Vagina (tissue), 2 donors: ENCODE data around the gene UNC5B.

Source experiments
- POLR2AphosphoS5 ChIP-seq, 2 donors: sonication (generic); formaldehyde crosslinking; IDR thresholded peaks; one replicate each; pipeline ENCODE4 v1.9.0; 2017; ENCODE audit warnings: antibody characterized with exemption in 2 of 2, mild to moderate bottlenecking in 2 of 2, low read depth in 1 of 2; ENCODE audit not compliant: insufficient read depth in 1 of 2
- TF ChIP-seq, protein P1 (sequence below), 3 experiments: fragments of 450-650 bp in 2 of 3; fragments of 200-600 bp in 1 of 3; sonication (generic) in 1 of 3; IDR thresholded peaks; one replicate each; pipeline ENCODE4 v1.5.1; 2017 to 2019; ENCODE audit warnings: antibody characterized with exemption in 3 of 3, mild to moderate bottlenecking in 2 of 3, moderate library complexity in 2 of 3

DNA sequence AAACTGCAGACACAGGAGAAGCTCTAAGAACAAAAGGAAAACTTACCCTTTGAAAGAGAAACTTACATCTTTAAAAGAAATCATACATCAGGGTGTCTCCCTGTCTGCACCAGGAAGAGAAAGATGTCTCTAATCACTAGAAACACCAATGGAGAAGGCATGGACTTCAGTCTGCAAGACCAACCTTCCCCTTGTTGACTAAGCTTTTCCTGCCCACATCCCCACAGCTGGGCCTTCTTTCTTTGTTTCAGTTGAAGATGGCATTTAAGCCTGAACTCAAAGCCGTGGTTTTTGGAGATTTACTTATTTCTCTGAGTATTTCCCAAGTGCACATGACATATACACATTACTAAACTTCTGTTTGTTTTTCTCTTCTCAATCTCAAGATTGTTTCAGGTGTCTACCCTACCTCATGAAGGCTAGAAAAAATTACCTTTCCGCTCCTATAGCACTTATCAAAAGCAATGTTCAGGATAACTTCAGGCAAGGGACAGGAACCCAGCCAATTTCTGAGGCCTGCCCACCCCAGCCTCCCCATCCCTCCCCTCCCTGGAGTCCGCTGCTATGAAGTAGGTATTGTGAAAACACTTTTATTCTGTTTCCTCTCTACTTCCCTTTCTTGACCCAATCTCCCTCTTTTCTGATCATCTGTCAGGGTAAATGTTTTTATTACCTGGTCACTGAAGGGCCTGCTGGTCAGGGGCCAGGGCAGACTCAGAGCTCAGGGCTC is 103.9 kb downstream of the UNC5B start:
- TF ChIP-seq, protein P1, sequence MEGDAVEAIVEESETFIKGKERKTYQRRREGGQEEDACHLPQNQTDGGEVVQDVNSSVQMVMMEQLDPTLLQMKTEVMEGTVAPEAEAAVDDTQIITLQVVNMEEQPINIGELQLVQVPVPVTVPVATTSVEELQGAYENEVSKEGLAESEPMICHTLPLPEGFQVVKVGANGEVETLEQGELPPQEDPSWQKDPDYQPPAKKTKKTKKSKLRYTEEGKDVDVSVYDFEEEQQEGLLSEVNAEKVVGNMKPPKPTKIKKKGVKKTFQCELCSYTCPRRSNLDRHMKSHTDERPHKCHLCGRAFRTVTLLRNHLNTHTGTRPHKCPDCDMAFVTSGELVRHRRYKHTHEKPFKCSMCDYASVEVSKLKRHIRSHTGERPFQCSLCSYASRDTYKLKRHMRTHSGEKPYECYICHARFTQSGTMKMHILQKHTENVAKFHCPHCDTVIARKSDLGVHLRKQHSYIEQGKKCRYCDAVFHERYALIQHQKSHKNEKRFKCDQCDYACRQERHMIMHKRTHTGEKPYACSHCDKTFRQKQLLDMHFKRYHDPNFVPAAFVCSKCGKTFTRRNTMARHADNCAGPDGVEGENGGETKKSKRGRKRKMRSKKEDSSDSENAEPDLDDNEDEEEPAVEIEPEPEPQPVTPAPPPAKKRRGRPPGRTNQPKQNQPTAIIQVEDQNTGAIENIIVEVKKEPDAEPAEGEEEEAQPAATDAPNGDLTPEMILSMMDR (IDR thresholded peaks at IDR 0.05) = no peak
- TF ChIP-seq POLR2AphosphoS5 (IDR thresholded peaks at IDR 0.05; ENCODE audit: insufficient read depth in 1 of 2, low read depth in 1 of 2) = no peak
